NAMALWA (cell line): Measurements from ENCODE around the gene FAM184A.
"Not testable (repeated sequence)": the region's sequence is repeated elsewhere in the genome, so short reads cannot be mapped to it uniquely, and the experiment has no call there.

Source experiments
- DNase-seq: peaks from one replicate; pipeline ENCODE4 v3.0.0-alpha.2; 2015; ENCODE audit warnings: low spot score

Gene FAM184A

GRCh38 chr6:119020597-119021561, 57.6 kb downstream of the FAM184A start:
- DNase-seq = no peak

- DNase-seq = not testable (repeated sequence)
Observed at GRCh38 chr6:119015165-119015564, 63.3 kb downstream of the FAM184A start.

GRCh38 chr6:119012521-119012920, 65.9 kb downstream of the FAM184A start:
- DNase-seq = no peak

GRCh38 chr6:119009266-119009665, 69.2 kb downstream of the FAM184A start:
- DNase-seq = not testable (repeated sequence)

GRCh38 chr6:119006974-119007373, 71.5 kb downstream of the FAM184A start:
- DNase-seq = no peak

- no peak for DNase-seq
Observed at GRCh38 chr6:119002069-119002468, 76.4 kb downstream of the FAM184A start.

GRCh38 chr6:118999494-119000040, 78.9 kb downstream of the FAM184A start:
- no peak for DNase-seq

GRCh38 chr6:118997426-118997825, 81.0 kb downstream of the FAM184A start:
- DNase-seq = not testable (repeated sequence)

GRCh38 chr6:118996289-118996820, 82.1 kb downstream of the FAM184A start:
- DNase-seq = no peak

- no peak for DNase-seq
Observed at GRCh38 chr6:118993803-118994251, 84.6 kb downstream of the FAM184A start.

- DNase-seq = no peak
Observed at GRCh38 chr6:118993358-118993757, 85.1 kb downstream of the FAM184A start.

GRCh38 chr6:118992186-118992795, 86.2 kb downstream of the FAM184A start:
- no peak for DNase-seq

- no peak for DNase-seq
Observed at GRCh38 chr6:118986312-118986711, 92.2 kb downstream of the FAM184A start.

- DNase-seq = no peak
Observed at GRCh38 chr6:118985123-118985830, 93.2 kb downstream of the FAM184A start.

- DNase-seq = no peak
Observed at GRCh38 chr6:118984342-118984741, 94.1 kb downstream of the FAM184A start.

- no peak for DNase-seq
Observed at GRCh38 chr6:118982575-118982911, 95.9 kb downstream of the FAM184A start.

- DNase-seq = no peak
Observed at GRCh38 chr6:118981884-118982574, 96.4 kb downstream of the FAM184A start.

- DNase-seq = no peak
Observed at GRCh38 chr6:118980063-118980462, 98.4 kb downstream of the FAM184A start.

GRCh38 chr6:118974790-118975189, 103.7 kb downstream of the FAM184A start:
- no peak for DNase-seq

GRCh38 chr6:118971682-118972081, 106.8 kb downstream of the FAM184A start:
- DNase-seq = no peak

GRCh38 chr6:118970866-118971265, 107.6 kb downstream of the FAM184A start:
- no peak for DNase-seq
